OCI-M2 (cell line): ENCODE data around the gene RFX3.

Experiments used
- DNase-seq: peaks from one replicate; lab custom pipeline; 2025; ENCODE audit not compliant: unreplicated experiment; lab: John Stamatoyannopoulos, UW

Gene RFX3

DNA sequence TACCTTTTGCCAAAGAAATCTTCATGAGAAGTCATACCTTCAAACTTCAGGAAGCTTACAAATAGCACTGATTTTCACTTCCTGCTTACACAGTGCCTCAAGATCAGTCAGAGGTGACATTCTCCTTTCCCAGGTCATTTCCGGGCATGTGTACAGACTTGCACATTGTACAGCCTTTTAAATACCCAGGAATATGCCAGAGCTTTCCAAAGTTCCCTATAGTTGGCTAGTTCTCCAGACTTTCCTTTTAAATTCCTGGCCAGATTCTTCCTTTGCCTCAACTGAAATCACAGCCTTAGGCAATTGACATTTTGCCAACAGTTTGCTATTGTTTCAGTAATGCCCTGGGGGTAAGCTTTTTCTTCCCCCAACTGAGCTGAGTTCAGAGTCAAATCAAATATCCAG lies 47.2 kb downstream of the RFX3 start:
- no peak for DNase-seq

- DNase-seq = no peak
Observed at GRCh38 chr9:3477236-3477834, 48.5 kb downstream of the RFX3 start.

GRCh38 chr9:3475300-3476020 lies 50.3 kb downstream of the RFX3 start:
- no peak for DNase-seq

DNA sequence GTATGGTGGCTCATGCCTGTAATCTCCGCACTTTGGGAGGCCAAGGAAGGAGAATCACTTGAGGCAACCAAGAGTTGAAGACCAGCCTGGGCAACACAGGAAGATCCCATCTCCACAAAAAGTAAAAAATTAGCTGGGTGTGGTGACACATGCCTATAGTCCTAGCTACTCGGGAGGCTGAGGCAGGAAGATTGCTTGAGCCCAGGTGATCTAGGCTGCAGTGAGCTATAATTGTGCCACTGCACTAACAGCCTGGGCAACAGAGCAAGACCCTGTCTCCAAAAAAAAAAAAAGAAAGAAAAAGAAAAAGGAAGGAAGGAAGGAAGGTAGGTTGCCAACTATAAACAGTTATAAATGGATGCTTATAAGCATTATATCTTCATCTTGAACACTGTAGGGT lies 51.0 kb downstream of the RFX3 start:
- no peak for DNase-seq

DNA sequence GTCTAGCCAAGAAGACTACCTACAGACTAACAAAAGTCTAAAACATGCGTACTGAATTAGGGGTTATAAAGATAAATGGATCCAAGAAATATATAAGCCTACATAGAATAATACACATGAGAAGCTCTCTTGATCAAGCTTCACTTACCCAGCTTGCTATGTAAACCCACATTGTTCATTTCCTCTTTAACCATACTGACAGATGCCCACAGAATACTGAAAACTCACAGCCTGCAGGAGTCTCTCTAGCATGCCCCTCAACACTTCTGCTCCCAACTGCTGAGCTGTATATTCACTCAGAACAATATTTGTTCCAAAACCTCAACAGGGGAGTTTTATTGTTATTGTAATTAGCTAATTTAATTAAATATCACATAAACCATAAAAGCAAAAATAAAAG lies 52.4 kb downstream of the RFX3 start:
- no peak for DNase-seq

GRCh38 chr9:3471883-3472282 lies 53.9 kb downstream of the RFX3 start:
- no peak for DNase-seq

- no peak for DNase-seq
Observed at GRCh38 chr9:3468421-3469205, 57.2 kb downstream of the RFX3 start.

DNA sequence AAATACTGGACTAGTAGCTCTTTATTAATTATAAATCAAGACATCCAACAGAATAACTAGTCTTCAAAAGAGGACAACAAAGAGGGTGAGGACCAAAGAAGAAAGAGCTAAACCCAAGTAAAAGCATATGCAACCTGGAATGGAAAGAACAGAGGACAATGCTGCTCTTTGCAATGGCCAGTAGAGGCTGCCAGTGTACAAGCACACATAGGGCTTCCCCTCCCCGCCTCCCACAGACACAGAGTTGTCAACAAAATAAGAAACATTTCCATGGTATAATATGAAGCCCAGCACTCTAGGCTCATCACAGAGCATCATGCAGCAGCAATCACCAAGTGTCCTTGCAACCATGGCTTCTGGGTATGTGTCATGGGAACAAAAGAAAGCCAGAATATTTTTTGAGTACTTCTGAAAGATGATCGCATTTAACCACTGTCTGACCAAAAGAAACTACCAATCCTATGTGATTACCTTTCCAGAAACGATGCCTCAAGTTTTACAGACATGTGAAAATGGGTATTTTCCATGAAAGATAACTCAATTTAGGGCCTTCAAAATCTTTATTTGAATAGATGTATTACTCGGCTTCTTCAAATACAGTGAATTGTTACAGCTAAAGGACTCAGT lies 58.1 kb downstream of the RFX3 start:
- no peak for DNase-seq

- DNase-seq = no peak
Observed at GRCh38 chr9:3464033-3464638, 61.7 kb downstream of the RFX3 start.

- DNase-seq = no peak
Observed at GRCh38 chr9:3458806-3459475, 66.9 kb downstream of the RFX3 start.

GRCh38 chr9:3457175-3457574 lies 68.6 kb downstream of the RFX3 start:
- no peak for DNase-seq

DNA sequence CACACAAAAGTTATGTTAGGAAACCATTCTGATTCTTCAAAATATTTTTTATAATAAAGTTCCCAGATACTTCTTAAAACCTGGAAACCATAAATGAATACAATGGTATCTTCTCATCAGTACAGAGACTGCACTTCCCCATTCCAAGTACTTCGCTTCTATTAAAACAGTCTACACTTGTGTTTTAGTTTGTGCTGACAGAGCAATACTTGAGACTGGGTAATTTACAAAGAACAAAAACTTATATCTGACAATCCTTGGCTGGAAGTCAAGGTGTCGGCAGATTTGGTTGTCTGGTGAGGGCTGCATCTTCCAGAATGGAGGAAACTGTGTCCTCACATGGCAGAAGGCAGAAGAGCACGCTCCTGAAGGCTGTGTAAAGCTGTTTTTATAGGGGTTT lies 70.1 kb downstream of the RFX3 start:
- DNase-seq = no peak

DNA sequence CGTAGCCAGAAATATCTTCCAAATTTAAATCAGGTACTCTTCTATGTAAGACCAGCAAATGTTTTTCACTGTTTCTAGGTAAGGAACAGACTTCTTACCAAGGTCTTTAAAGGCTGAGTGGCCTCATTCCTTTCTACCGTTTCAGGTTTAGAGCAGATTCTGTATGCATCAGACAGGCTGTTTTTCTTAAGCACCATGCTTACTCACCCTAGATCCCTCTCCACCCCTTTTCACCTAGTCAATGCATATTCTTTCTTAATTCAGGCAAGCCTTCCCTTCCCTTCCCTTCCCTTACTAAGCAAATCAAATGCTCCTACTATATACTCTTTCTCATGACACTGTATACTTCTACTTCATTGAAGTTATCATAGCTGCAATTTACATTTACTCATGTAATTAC lies 70.7 kb downstream of the RFX3 start:
- DNase-seq = no peak

DNA sequence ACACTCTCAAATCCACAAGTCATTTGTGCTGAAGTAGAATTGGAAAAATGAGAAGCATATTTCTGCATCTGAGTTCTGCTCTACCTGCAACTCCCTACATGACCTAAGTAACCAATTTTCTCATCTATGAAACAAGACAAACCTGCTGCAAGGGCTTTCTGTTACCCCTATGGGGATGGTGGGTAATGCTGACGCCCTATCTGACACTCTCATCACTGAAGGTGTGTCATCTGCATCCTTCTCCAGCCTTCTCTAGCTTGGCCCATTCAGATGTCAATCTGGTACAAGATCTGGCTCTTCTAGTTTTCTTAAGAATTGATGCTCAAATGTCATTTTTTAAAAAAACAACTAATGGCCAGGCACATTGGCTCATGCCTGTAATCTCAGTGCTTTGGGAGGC lies 73.8 kb downstream of the RFX3 start:
- no peak for DNase-seq

GRCh38 chr9:3447788-3448187 lies 78.0 kb downstream of the RFX3 start:
- no peak for DNase-seq

DNA sequence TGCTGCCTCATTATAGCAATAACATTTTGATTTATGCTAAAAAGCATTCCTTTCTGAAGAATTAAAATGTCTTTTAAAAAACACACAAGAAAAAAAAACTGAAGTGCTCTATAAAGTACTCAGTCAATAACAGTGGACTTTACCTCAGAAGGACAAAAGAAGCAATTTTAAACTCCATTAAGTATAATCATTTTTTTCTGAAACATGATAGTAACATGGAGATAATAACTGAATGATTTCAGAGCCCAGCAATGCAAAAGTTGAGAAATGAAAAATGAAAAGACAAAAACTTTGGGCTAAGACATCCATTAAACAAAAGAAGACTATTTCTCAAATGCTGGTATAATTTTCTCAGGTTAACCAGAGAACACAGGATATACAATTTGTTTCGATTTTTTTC lies 78.7 kb downstream of the RFX3 start:
- no peak for DNase-seq

GRCh38 chr9:3446313-3446712 lies 79.5 kb downstream of the RFX3 start:
- DNase-seq = no peak

DNA sequence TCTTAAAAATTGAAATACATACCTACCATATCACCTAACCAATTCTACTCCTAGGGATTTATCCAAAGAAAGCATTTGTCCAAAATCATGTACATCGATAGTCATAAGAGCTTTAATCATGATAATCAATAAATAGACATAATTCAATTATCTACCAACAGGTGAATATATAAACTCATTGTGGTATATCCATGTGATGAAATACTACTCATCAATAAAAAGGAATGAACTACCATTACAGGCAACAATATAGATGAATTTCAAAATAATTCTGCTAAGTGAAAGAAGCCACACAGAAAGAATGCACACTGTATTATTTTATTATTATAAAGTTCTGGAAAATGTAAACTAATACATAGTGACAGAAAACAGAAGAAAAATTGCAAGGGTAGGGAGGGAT lies 81.8 kb downstream of the RFX3 start:
- no peak for DNase-seq

DNA sequence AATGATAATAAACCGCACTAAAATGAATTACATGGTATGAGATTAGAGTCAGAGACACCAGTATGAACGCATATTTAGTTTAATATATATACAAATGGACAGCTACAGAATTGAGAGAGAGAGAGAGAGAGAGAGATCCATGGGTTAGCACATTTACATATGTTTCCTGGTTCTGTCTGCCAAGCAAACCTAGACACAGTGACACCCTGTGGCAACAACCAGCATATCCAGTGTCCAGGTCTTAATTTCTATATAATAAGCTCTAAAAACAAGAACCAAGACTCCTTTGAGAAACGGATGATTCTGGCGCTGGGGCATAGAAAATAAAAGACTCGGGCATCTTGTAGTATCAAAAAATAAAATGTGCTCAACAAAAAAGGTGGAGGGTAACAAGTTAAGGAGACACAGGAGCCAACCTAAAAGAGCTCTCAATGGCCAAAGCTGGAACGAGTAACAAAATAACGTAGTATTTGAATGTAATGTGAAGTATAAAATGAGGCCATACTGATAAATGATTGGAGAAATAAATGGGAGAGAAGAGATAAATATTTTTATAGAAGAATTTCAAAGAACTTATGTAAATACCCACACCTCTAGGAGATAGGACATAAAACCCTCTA lies 84.5 kb downstream of the RFX3 start:
- DNase-seq = no peak

GRCh38 chr9:3436629-3437420 lies 89.0 kb downstream of the RFX3 start:
- DNase-seq = no peak
